AG09309 (cell line): ENCODE results near the gene AK9.

Source experiments
- DNase-seq: peaks from one replicate; pipeline ENCODE4 v3.0.0-alpha.2; 2010; ENCODE audit warnings: low read depth
- H3K4me3 ChIP-seq: 2 replicates; pipeline ENCODE4 v1.5.1; 2011; ENCODE audit warnings: mild to moderate bottlenecking, low read depth, low read length, moderate library complexity; ENCODE audit not compliant: control insufficient read depth
- CTCF ChIP-seq: IDR thresholded peaks from 2 replicates; pipeline ENCODE4 v1.5.1; 2011; ENCODE audit warnings: mild to moderate bottlenecking, low read depth, low read length, inconsistent platforms; ENCODE audit not compliant: insufficient read depth, control insufficient read depth; ENCODE audit errors: missing control alignments

AK9 gene

GRCh38 chr6:109511832-109512231 lies 179.2 kb downstream of the AK9 start:
- DNase-seq = no peak
- H3K4me3 ChIP-seq = no peak overlapping the region
- TF ChIP-seq CTCF = no peak

- no peak for TF ChIP-seq CTCF
- no peak overlapping the region for H3K4me3 ChIP-seq
- DNase-seq = no peak
Observed at GRCh38 chr6:109510358-109510757, 180.6 kb downstream of the AK9 start.

- no peak for DNase-seq
- TF ChIP-seq CTCF = no peak
- no peak overlapping the region for H3K4me3 ChIP-seq
Observed at GRCh38 chr6:109508166-109508860, 182.7 kb downstream of the AK9 start.

GRCh38 chr6:109507490-109508072 lies 183.4 kb downstream of the AK9 start:
- no peak for TF ChIP-seq CTCF
- DNase-seq = no peak
- no peak overlapping the region for H3K4me3 ChIP-seq

GRCh38 chr6:109506841-109507240 lies 184.2 kb downstream of the AK9 start:
- H3K4me3 ChIP-seq = no peak overlapping the region
- no peak for DNase-seq
- no peak for TF ChIP-seq CTCF

GRCh38 chr6:109506314-109506713 lies 184.7 kb downstream of the AK9 start:
- no peak overlapping the region for H3K4me3 ChIP-seq
- no peak for DNase-seq
- no peak for TF ChIP-seq CTCF
